ENCODE data around the gene MAPK8IP1. TPM values are rescaled to one million over a fixed set of nuclear protein-coding genes. Genes with fewer than 3 reads are reported as not detected.

Gene MAPK8IP1
- total RNA-seq, 4 donors from 2014 or later, result 7.5 to 20.6 (median 16.1) TPM

DNA sequence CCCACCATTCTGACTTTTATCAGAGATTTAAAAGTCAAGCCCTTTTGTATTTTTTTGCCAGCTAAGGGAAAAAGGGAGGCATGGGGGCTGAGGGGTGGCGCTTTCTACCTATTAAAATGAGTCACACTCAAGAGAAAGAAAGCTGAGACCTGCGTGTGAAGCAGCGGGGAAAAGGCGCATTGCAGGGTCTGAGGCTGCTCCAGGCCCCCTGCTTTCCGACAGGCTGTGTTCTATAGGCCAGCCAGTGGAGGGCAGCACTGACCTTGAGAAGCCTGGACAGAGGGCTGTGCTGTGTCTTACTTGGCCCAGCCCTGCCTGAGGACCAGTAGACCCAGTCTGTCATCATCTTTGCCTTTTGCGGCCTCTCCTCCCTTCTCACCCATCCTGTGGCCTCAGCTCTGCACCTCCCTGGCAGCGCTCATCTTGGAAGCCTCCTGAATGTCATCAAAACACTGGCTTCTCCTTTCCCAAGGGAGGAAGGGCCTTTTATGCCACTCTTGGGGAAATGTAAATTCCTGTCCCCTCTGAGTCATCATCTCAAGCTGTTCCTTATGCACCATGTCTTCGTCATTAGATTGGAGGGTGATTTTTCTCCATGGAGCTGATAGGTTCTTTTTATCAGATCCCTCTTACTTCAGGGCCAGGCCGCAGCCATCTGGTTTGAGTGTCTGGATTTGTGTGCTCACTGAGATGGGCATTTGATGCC, 12.6 kb upstream of the MAPK8IP1 start:
- peaks cover 83 to 100% (median 99%) of the 10 kb centered on the region in 4 donors for H3K36me3 ChIP-seq
- H3K27ac ChIP-seq (replicated peaks in 1 of 4), result no peak overlapping the region
- H3K9me3 ChIP-seq, result no peaks in the 10 kb centered on the region
- no peaks in the 10 kb centered on the region for H3K27me3 ChIP-seq
- DNase-seq (ENCODE audit: extremely low spot score), result no peak
- intact Hi-C loops (cut with DNase I), result no loop called here
- no peak for TF ChIP-seq POLR2A (IDR thresholded peaks at IDR 0.05; ENCODE audit: low read depth)
- peak; percentile 45 to 66 (median 46) for TF ChIP-seq CTCF (IDR thresholded peaks at IDR 0.05)
- H3K4me3 ChIP-seq, result no peak overlapping the region
- H3K4me1 ChIP-seq, result no peaks in the 10 kb centered on the region
- WGBS, result 59% methylated on average over 9 of the region's 9 CpGs

DNA sequence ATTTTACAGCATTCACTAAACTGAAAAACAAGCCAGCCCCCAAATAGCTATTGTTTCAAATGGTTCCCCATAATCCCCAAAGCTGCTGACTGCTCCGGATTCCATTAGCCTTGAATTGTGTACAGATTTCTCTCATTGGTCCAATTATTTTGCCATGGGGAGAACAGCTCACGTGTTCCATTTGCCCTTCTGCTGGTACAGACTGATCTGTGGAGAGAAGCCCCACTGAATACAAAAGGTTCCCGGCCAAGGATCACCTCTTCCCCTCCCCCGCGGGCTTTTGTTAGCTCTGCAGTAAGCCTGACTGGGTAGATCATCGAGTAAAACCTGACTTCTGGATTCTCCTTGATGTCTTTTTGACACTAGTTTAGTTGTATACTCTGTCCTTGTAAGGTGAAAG, 9.1 kb upstream of the MAPK8IP1 start:
- no peaks in the 10 kb centered on the region for H3K27me3 ChIP-seq
- TF ChIP-seq POLR2A (IDR thresholded peaks at IDR 0.05; ENCODE audit: low read depth) (no peak), EP300 (IDR thresholded peaks at IDR 0.05) (no peak), CTCF (IDR thresholded peaks at IDR 0.05) (no peak), POLR2AphosphoS5 (IDR thresholded peaks at IDR 0.05) (no peak)
- 67% methylated on average over 6 of the region's 6 CpGs for WGBS
- DNase-seq (ENCODE audit: extremely low spot score), result no peak
- H3K9me3 ChIP-seq, result no peaks in the 10 kb centered on the region
- intact Hi-C loops (cut with DNase I), result no loop called here
- H3K36me3 ChIP-seq, result peaks cover 74 to 99% (median 91%) of the 10 kb centered on the region in 4 donors
- H3K4me3 ChIP-seq, result no peak overlapping the region
- H3K4me1 ChIP-seq, result peaks cover 0 to 13% (median 5%) of the 10 kb centered on the region in 4 donors
- H3K27ac ChIP-seq (replicated peaks in 1 of 4), result no peak overlapping the region

- no peak for DNase-seq (ENCODE audit: extremely low spot score)
- Histone ChIP-seq H3K9me3 (no peaks in the 10 kb centered on the region), H3K27ac (replicated peaks in 1 of 4) (no peak overlapping the region), H3K4me3 (no peak overlapping the region), H3K4me1 (peaks cover 0 to 13% (median 5%) of the 10 kb centered on the region in 4 donors), H3K36me3 (peaks cover 72 to 99% (median 91%) of the 10 kb centered on the region in 4 donors), H3K27me3 (no peaks in the 10 kb centered on the region)
- intact Hi-C loops (cut with DNase I), result no loop called here
- TF ChIP-seq POLR2A (IDR thresholded peaks at IDR 0.05; ENCODE audit: low read depth) (no peak), POLR2AphosphoS5 (IDR thresholded peaks at IDR 0.05) (no peak), EP300 (IDR thresholded peaks at IDR 0.05) (no peak), CTCF (IDR thresholded peaks at IDR 0.05) (no peak)
- WGBS, result 96% methylated on average over 8 of the region's 8 CpGs
Measured at GRCh38 chr11:45877221-45877620, 8.2 kb upstream of the MAPK8IP1 start.

- Histone ChIP-seq H3K36me3 (peaks cover 66 to 99% (median 91%) of the 10 kb centered on the region in 4 donors), H3K4me3 (no peak overlapping the region), H3K4me1 (peaks cover 0 to 13% (median 5%) of the 10 kb centered on the region in 4 donors), H3K27ac (replicated peaks in 1 of 4) (no peak overlapping the region), H3K9me3 (no peaks in the 10 kb centered on the region), H3K27me3 (no peaks in the 10 kb centered on the region)
- TF ChIP-seq EP300 (IDR thresholded peaks at IDR 0.05), result no peak
- no peak for TF ChIP-seq CTCF (IDR thresholded peaks at IDR 0.05)
- TF ChIP-seq POLR2A (IDR thresholded peaks at IDR 0.05; ENCODE audit: low read depth), result no peak
- TF ChIP-seq POLR2AphosphoS5 (IDR thresholded peaks at IDR 0.05), result no peak
- intact Hi-C loops (cut with DNase I), result no loop called here
- no peak for DNase-seq (ENCODE audit: extremely low spot score)
- 94% methylated on average over 3 of the region's 3 CpGs for WGBS
Measured at GRCh38 chr11:45877845-45878244, 7.6 kb upstream of the MAPK8IP1 start.

All from esophagus muscularis mucosa (tissue), 4 donors.